Measurements from ENCODE around the gene PGLYRP2. TPM values are rescaled to one million over a fixed set of nuclear protein-coding genes. Genes with fewer than 3 reads are reported as not detected.
"Not testable (repeated sequence)": the region's sequence is repeated elsewhere in the genome, so short reads cannot be mapped to it uniquely, and the experiment has no call there.

The PGLYRP2 gene
- total and polyA plus RNA-seq, 3 experiments from 2014 or later = 0.13 to 0.49 TPM; not detected in 1

- ChIA-PET POLR2A (no interaction called here), CTCF (no interaction called here)
- DNase-seq = no peak
- Mint-ChIP-seq H3K4me1 (peaks cover 22 to 30% (median 22%) of the 10 kb centered on the region in 3 donors), H3K4me3 (no peak overlapping the region), H3K36me3 (peaks cover 1 to 21% (median 3%) of the 10 kb centered on the region in 3 donors), H3K9me3 (peaks cover 0 to 14% (median 7%) of the 10 kb centered on the region in 5 donors), H3K27me3 (no peaks in the 10 kb centered on the region), H3K27ac (peak overlapping the region in 6 of 8 donors; percentile 20 to 79 (median 54))
- Histone ChIP-seq H3K4me1 (ENCODE audit: insufficient read depth, low read length) (peaks cover 16% of the 10 kb centered on the region), H3K27ac (ENCODE audit: low read depth, low read length) (no peak overlapping the region), H3K36me3 (ENCODE audit: insufficient read depth, low read length) (no peaks in the 10 kb centered on the region), H3K9me3 (ENCODE audit: low read length) (no peaks in the 10 kb centered on the region), H3K4me3 (ENCODE audit: low read length) (no peak overlapping the region), H3K27me3 (ENCODE audit: insufficient read depth, low read length, poor library complexity, severe bottlenecking) (no peaks in the 10 kb centered on the region)
Observed at GRCh38 chr19:15516363-15516762, 37.1 kb upstream of the PGLYRP2 start.

- H3K4me1 Mint-ChIP-seq = peaks cover 22 to 32% (median 26%) of the 10 kb centered on the region in 3 donors
- peak overlapping the region in 6 of 7 donors; percentile 72 to 86 (median 79) for H3K4me3 Mint-ChIP-seq
- DNase-seq; H3K27me3 Mint-ChIP-seq; H3K36me3 ChIP-seq (ENCODE audit: insufficient read depth, low read length); H3K27me3 ChIP-seq (ENCODE audit: insufficient read depth, low read length, poor library complexity, severe bottlenecking); H3K9me3 ChIP-seq (ENCODE audit: low read length): not testable (repeated sequence)
- POLR2A ChIA-PET = interaction anchor here (0.8 to 1.5 kb wide), 5 partner anchors 11 to 96 kb away, joined by 3 to 8 read pairs (median 5); partner anchors contain the start of gene AKAP8L
- peaks cover 1 to 21% (median 3%) of the 10 kb centered on the region in 3 donors for H3K36me3 Mint-ChIP-seq
- Histone ChIP-seq H3K4me3 (ENCODE audit: low read length) (peak overlapping the region; percentile 41), H3K4me1 (ENCODE audit: insufficient read depth, low read length) (peaks cover 16% of the 10 kb centered on the region), H3K27ac (ENCODE audit: low read depth, low read length) (peak overlapping the region; percentile 70)
- peaks cover 0 to 14% (median 7%) of the 10 kb centered on the region in 5 donors for H3K9me3 Mint-ChIP-seq
- CTCF ChIA-PET = interaction anchor here (0.8 to 2.2 kb wide), 5 partner anchors 13 to 55 kb away, joined by 3 to 13 read pairs (median 5); no protein-coding TSS in a partner anchor
- H3K27ac Mint-ChIP-seq = peak overlapping the region; percentile 86 to 100 (median 98)
Observed at GRCh38 chr19:15515227-15515625, 35.9 kb upstream of the PGLYRP2 start.

- H3K27ac Mint-ChIP-seq = peak overlapping the region in 1 of 8 donors; percentile 10
- Histone ChIP-seq H3K27me3 (ENCODE audit: insufficient read depth, low read length, poor library complexity, severe bottlenecking) (no peaks in the 10 kb centered on the region), H3K36me3 (ENCODE audit: insufficient read depth, low read length) (no peaks in the 10 kb centered on the region), H3K4me3 (ENCODE audit: low read length) (no peak overlapping the region), H3K9me3 (ENCODE audit: low read length) (no peaks in the 10 kb centered on the region), H3K4me1 (ENCODE audit: insufficient read depth, low read length) (peaks cover 16% of the 10 kb centered on the region), H3K27ac (ENCODE audit: low read depth, low read length) (no peak overlapping the region)
- DNase-seq = no peak
- peaks cover 33 to 48% (median 46%) of the 10 kb centered on the region in 3 donors for H3K4me1 Mint-ChIP-seq
- H3K9me3 Mint-ChIP-seq = peaks cover 0 to 9% (median 7%) of the 10 kb centered on the region in 5 donors
- CTCF ChIA-PET = no interaction called here
- peaks cover 1 to 13% (median 2%) of the 10 kb centered on the region in 3 donors for H3K36me3 Mint-ChIP-seq
- H3K27me3 Mint-ChIP-seq = peaks cover 0 to 16% of the 10 kb centered on the region in 2 donors
- POLR2A ChIA-PET = no interaction called here
- H3K4me3 Mint-ChIP-seq = peak overlapping the region in 1 of 7 donors; percentile 3
Observed at GRCh38 chr19:15511671-15512424, 32.5 kb upstream of the PGLYRP2 start.

DNA sequence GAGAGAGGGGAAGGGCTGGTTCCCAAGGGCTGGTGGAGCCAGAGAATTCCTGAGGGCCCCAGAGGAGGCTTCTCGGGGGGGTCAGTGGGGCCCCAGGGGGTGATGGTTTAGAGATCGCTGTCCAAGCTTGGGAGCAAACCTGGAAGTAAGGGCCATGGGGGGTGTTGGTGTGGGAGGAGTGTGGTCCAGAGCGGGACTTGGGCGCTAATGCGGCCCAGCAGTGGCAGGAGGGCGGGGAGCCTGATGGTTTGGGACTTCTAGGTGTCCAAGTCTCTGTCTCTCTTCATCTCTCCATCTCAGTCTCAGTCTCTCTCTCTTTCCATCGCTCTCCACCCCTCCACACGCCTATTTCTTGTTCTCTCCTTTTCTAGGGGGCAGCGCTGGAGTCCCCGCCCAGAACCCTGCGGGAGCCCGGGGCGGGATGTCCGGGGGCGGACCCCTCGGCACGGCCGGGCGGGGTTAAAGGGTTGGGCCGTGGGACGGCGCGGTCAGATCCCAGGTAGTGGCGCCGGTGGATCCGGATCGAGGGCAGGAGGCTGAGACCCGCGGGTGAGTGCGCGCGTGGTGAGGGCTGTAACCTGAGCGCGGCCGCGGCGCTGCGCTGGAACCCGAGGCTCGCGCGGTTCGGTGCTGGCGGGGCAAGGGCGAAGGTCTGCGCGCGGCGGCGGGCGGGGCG lies 28.9 kb upstream of the PGLYRP2 start, which contains the start of gene CYP4F22:
TSS of gene CYP4F22 (plus strand) at position 491 of the 676 bp plus-strand sequence. CDS start 16,812 bp downstream, outside the sequence.
- peak in 4 of 5 donors; percentile 4 to 10 (median 10) for DNase-seq
- Histone ChIP-seq H3K27ac (ENCODE audit: low read depth, low read length) (no peak within 1 kb of the TSS), H3K9me3 (ENCODE audit: low read length) (no peaks in the 10 kb centered on the region), H3K4me1 (ENCODE audit: insufficient read depth, low read length) (no peaks in the 10 kb centered on the region), H3K4me3 (ENCODE audit: low read length) (peak within 1 kb of the TSS; percentile 45), H3K36me3 (ENCODE audit: insufficient read depth, low read length) (no peaks in the 10 kb centered on the region), H3K27me3 (ENCODE audit: insufficient read depth, low read length, poor library complexity, severe bottlenecking) (no peaks in the 10 kb centered on the region)
- peaks cover 0 to 2% (median 0%) of the 10 kb centered on the region in 3 donors for H3K36me3 Mint-ChIP-seq
- ChIA-PET CTCF (interaction anchor here (1.1 to 1.5 kb wide), 2 partner anchors 31 to 47 kb away, joined by 3 to 5 read pairs; no protein-coding TSS in a partner anchor), POLR2A (no interaction called here)
- no peaks in the 10 kb centered on the region for H3K9me3 Mint-ChIP-seq
- peak within 1 kb of the TSS in 7 of 8 donors; percentile 8 to 96 (median 64) for H3K27ac Mint-ChIP-seq
- peaks cover 14 to 30% (median 23%) of the 10 kb centered on the region in 3 donors for H3K4me1 Mint-ChIP-seq
- H3K27me3 Mint-ChIP-seq = peaks cover 0 to 24% of the 10 kb centered on the region in 2 donors
- peak within 1 kb of the TSS; percentile 81 to 94 (median 90) for H3K4me3 Mint-ChIP-seq

DNA sequence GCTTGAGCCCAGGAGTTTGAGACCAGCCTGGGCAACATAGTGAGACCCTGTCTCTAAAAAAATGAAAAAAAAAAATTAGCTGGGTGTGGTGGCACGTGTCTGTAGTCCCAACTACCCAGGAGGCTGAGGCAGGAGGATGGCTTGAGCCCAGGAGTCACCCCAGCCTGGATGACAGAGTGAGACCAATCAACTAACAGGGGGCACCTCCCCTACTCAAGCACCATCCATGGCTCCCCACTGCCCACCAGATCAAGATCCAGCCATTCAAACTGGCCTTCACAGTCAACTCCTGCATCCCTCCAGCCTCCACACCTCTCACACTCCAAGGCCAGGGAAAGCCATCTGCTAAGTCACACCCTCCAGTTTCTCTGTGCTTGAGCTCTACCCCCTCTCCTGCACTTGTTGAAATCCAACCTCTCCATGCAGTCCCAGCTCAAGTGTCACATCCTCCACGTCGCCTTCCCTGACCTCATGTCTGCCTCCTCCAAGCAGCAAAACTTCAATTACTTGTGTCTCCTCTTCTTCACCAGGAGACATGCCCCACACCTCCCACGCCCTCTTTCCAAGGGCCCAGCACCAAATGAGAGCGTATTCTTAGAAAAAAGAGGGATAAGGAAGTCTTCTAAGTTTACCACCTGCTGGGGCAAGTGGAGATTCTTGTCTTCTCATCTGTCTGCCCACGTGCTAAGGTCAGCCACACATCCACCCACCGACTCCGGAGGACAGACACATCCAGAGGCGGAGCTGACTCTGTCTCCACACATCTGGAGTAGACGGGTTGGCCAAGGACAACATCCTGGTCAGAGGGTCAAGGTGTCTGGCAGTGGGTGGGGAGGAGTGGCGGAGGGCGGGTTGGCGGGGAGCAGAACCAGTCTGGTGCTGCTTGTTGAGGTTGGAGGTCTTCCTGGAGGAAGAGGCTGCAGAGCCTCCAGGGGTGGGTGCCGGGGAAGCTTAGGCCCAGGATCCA lies 28.1 kb upstream of the PGLYRP2 start:
- no peaks in the 10 kb centered on the region for H3K36me3 ChIP-seq (ENCODE audit: insufficient read depth, low read length)
- ChIA-PET POLR2A (no interaction called here), CTCF (interaction anchor here (1.1 to 1.5 kb wide), 3 partner anchors 30 to 88 kb away, joined by 3 to 5 read pairs (median 4); partner anchors contain the start of gene AKAP8L)
- H3K27me3 Mint-ChIP-seq = peaks cover 0 to 24% of the 10 kb centered on the region in 2 donors
- no peaks in the 10 kb centered on the region for H3K9me3 ChIP-seq (ENCODE audit: low read length)
- DNase-seq = no peak
- H3K27ac ChIP-seq (ENCODE audit: low read depth, low read length) = no peak overlapping the region
- peaks cover 15 to 30% (median 23%) of the 10 kb centered on the region in 3 donors for H3K4me1 Mint-ChIP-seq
- H3K4me3 ChIP-seq (ENCODE audit: low read length) = no peak overlapping the region
- H3K9me3 Mint-ChIP-seq = no peaks in the 10 kb centered on the region
- peak overlapping the region; percentile 11 to 94 (median 82) for H3K4me3 Mint-ChIP-seq
- peak overlapping the region in 4 of 8 donors; percentile 1 to 96 (median 66) for H3K27ac Mint-ChIP-seq
- H3K4me1 ChIP-seq (ENCODE audit: insufficient read depth, low read length) = no peaks in the 10 kb centered on the region
- peaks cover 0 to 2% (median 0%) of the 10 kb centered on the region in 3 donors for H3K36me3 Mint-ChIP-seq
- H3K27me3 ChIP-seq (ENCODE audit: insufficient read depth, low read length, poor library complexity, severe bottlenecking) = no peaks in the 10 kb centered on the region

GRCh38 chr19:15506074-15506571 lies 26.8 kb upstream of the PGLYRP2 start:
- H3K4me3 ChIP-seq (ENCODE audit: low read length) = no peak overlapping the region
- POLR2A ChIA-PET = no interaction called here
- no peaks in the 10 kb centered on the region for H3K9me3 ChIP-seq (ENCODE audit: low read length)
- H3K36me3 ChIP-seq (ENCODE audit: insufficient read depth, low read length) = no peaks in the 10 kb centered on the region
- peak overlapping the region in 2 of 8 donors; percentile 60 to 90 for H3K27ac Mint-ChIP-seq
- peaks cover 19 to 38% (median 26%) of the 10 kb centered on the region in 3 donors for H3K4me1 Mint-ChIP-seq
- DNase-seq = no peak
- no peaks in the 10 kb centered on the region for H3K27me3 ChIP-seq (ENCODE audit: insufficient read depth, low read length, poor library complexity, severe bottlenecking)
- peaks cover 0 to 24% of the 10 kb centered on the region in 2 donors for H3K27me3 Mint-ChIP-seq
- no peaks in the 10 kb centered on the region for H3K9me3 Mint-ChIP-seq
- no peaks in the 10 kb centered on the region for H3K4me1 ChIP-seq (ENCODE audit: insufficient read depth, low read length)
- H3K27ac ChIP-seq (ENCODE audit: low read depth, low read length) = no peak overlapping the region
- peak overlapping the region in 1 of 7 donors; percentile 68 for H3K4me3 Mint-ChIP-seq
- CTCF ChIA-PET = interaction anchor here (1.3 kb wide), 1 partner anchor 87 kb away, joined by 4 read pairs; the partner anchor contains the start of gene AKAP8L
- H3K36me3 Mint-ChIP-seq = peaks cover 0 to 2% (median 0%) of the 10 kb centered on the region in 3 donors

- H3K4me3 ChIP-seq (ENCODE audit: low read length) = no peak overlapping the region
- Mint-ChIP-seq H3K27me3 (peaks cover 0 to 10% of the 10 kb centered on the region in 2 donors), H3K9me3 (no peaks in the 10 kb centered on the region), H3K4me3 (no peak overlapping the region), H3K36me3 (no peaks in the 10 kb centered on the region), H3K4me1 (peaks cover 4 to 19% (median 5%) of the 10 kb centered on the region in 3 donors), H3K27ac (peak overlapping the region in 1 of 8 donors; percentile 10)
- H3K27ac ChIP-seq (ENCODE audit: low read depth, low read length) = no peak overlapping the region
- no peaks in the 10 kb centered on the region for H3K36me3 ChIP-seq (ENCODE audit: insufficient read depth, low read length)
- no peak for DNase-seq
- H3K9me3 ChIP-seq (ENCODE audit: low read length) = no peaks in the 10 kb centered on the region
- no peaks in the 10 kb centered on the region for H3K27me3 ChIP-seq (ENCODE audit: insufficient read depth, low read length, poor library complexity, severe bottlenecking)
- H3K4me1 ChIP-seq (ENCODE audit: insufficient read depth, low read length) = no peaks in the 10 kb centered on the region
- CTCF ChIA-PET = interaction anchor here (2.0 kb wide), 1 partner anchor 12 kb away, joined by 5 read pairs; no protein-coding TSS in a partner anchor
- POLR2A ChIA-PET = no interaction called here
Observed at GRCh38 chr19:15502264-15502663, 23.0 kb upstream of the PGLYRP2 start.
